VCaP (cell line): Measurements from ENCODE around the gene SAMD15.

Experiments
- H3K27ac ChIP-seq: fragments of 450-650 bp; 2 replicates; pipeline ENCODE4 v1.5.1; 2017
- CTCF ChIP-seq: fragments of 450-650 bp; conservative IDR thresholded peaks from 2 replicates; pipeline ENCODE4 v1.5.1; 2017; ENCODE audit warnings: mild to moderate bottlenecking, moderate library complexity

SAMD15 gene

GRCh38 chr14:77356899-77357298 is 20.3 kb upstream of the SAMD15 start:
- H3K27ac ChIP-seq, result no peak overlapping the region
- TF ChIP-seq CTCF, result no peak

- H3K27ac ChIP-seq, result no peak overlapping the region
- no peak for TF ChIP-seq CTCF
Observed at GRCh38 chr14:77359626-77360025, 17.6 kb upstream of the SAMD15 start.

GRCh38 chr14:77364146-77364545 is 13.0 kb upstream of the SAMD15 start:
- no peak for TF ChIP-seq CTCF
- H3K27ac ChIP-seq, result no peak overlapping the region

- no peak overlapping the region for H3K27ac ChIP-seq
- no peak for TF ChIP-seq CTCF
Observed at GRCh38 chr14:77369285-77369684, 7.9 kb upstream of the SAMD15 start.

- TF ChIP-seq CTCF, result no peak
- H3K27ac ChIP-seq, result no peak overlapping the region
Observed at GRCh38 chr14:77372304-77372841, 4.8 kb upstream of the SAMD15 start.

- no peak overlapping the region for H3K27ac ChIP-seq
- no peak for TF ChIP-seq CTCF
Observed at GRCh38 chr14:77375164-77375950, 1.8 kb upstream of the SAMD15 start.

GRCh38 chr14:77375973-77376770 is 1.0 kb upstream of the SAMD15 start:
- no peak for TF ChIP-seq CTCF
- H3K27ac ChIP-seq, result peak overlapping the region; percentile 80
